ENCODE measurements around the gene GLIPR1L2. TPM values are rescaled to one million over a fixed set of nuclear protein-coding genes. Genes with fewer than 3 reads are reported as not detected.

The GLIPR1L2 gene
- total RNA-seq, 1 donor from 2014 or later, result not detected

GRCh38 chr12:75390156-75390898 lies 562 bp upstream of the GLIPR1L2 start:
- Mint-ChIP-seq H3K4me1 (ENCODE audit: low read depth, unreplicated experiment) (peaks cover 9% of the 10 kb centered on the region), H3K36me3 (ENCODE audit: unreplicated experiment) (no peaks in the 10 kb centered on the region), H3K27ac (ENCODE audit: unreplicated experiment) (no peak overlapping the region), H3K9me3 (ENCODE audit: unreplicated experiment) (peaks cover 2% of the 10 kb centered on the region), H3K27me3 (ENCODE audit: unreplicated experiment) (no peaks in the 10 kb centered on the region), H3K4me3 (ENCODE audit: unreplicated experiment) (peak overlapping the region; percentile 27)
- no peak for TF ChIP-seq CTCF (IDR thresholded peaks at IDR 0.05; ENCODE audit: partially characterized antibody, unreplicated experiment)
- no peak for DNase-seq

GRCh38 chr12:75404231-75404630 lies 13.3 kb downstream of the GLIPR1L2 start:
- H3K4me1 Mint-ChIP-seq (ENCODE audit: low read depth, unreplicated experiment), result no peaks in the 10 kb centered on the region
- DNase-seq, result no peak
- no peaks in the 10 kb centered on the region for H3K36me3 Mint-ChIP-seq (ENCODE audit: unreplicated experiment)
- H3K27me3 Mint-ChIP-seq (ENCODE audit: unreplicated experiment), result no peaks in the 10 kb centered on the region
- no peaks in the 10 kb centered on the region for H3K9me3 Mint-ChIP-seq (ENCODE audit: unreplicated experiment)
- H3K4me3 Mint-ChIP-seq (ENCODE audit: unreplicated experiment), result no peak overlapping the region
- H3K27ac Mint-ChIP-seq (ENCODE audit: unreplicated experiment), result no peak overlapping the region
- no peak for TF ChIP-seq CTCF (IDR thresholded peaks at IDR 0.05; ENCODE audit: partially characterized antibody, unreplicated experiment)

- no peak for DNase-seq
- Mint-ChIP-seq H3K36me3 (ENCODE audit: unreplicated experiment) (no peaks in the 10 kb centered on the region), H3K4me3 (ENCODE audit: unreplicated experiment) (no peak overlapping the region), H3K4me1 (ENCODE audit: low read depth, unreplicated experiment) (no peaks in the 10 kb centered on the region), H3K27ac (ENCODE audit: unreplicated experiment) (no peak overlapping the region), H3K27me3 (ENCODE audit: unreplicated experiment) (peaks cover 2% of the 10 kb centered on the region), H3K9me3 (ENCODE audit: unreplicated experiment) (no peaks in the 10 kb centered on the region)
- no peak for TF ChIP-seq CTCF (IDR thresholded peaks at IDR 0.05; ENCODE audit: partially characterized antibody, unreplicated experiment)
Observed at GRCh38 chr12:75407683-75408082, 16.8 kb downstream of the GLIPR1L2 start.

- H3K9me3 Mint-ChIP-seq (ENCODE audit: unreplicated experiment), result no peaks in the 10 kb centered on the region
- no peak for TF ChIP-seq CTCF (IDR thresholded peaks at IDR 0.05; ENCODE audit: partially characterized antibody, unreplicated experiment)
- peaks cover 2% of the 10 kb centered on the region for H3K27me3 Mint-ChIP-seq (ENCODE audit: unreplicated experiment)
- no peaks in the 10 kb centered on the region for H3K36me3 Mint-ChIP-seq (ENCODE audit: unreplicated experiment)
- H3K4me3 Mint-ChIP-seq (ENCODE audit: unreplicated experiment), result no peak overlapping the region
- no peaks in the 10 kb centered on the region for H3K4me1 Mint-ChIP-seq (ENCODE audit: low read depth, unreplicated experiment)
- no peak for DNase-seq
- no peak overlapping the region for H3K27ac Mint-ChIP-seq (ENCODE audit: unreplicated experiment)
Observed at GRCh38 chr12:75409830-75410229, 18.9 kb downstream of the GLIPR1L2 start.

GRCh38 chr12:75414671-75415070 lies 23.8 kb downstream of the GLIPR1L2 start:
- H3K27ac Mint-ChIP-seq (ENCODE audit: unreplicated experiment), result no peak overlapping the region
- peaks cover 2% of the 10 kb centered on the region for H3K27me3 Mint-ChIP-seq (ENCODE audit: unreplicated experiment)
- H3K9me3 Mint-ChIP-seq (ENCODE audit: unreplicated experiment), result no peaks in the 10 kb centered on the region
- no peaks in the 10 kb centered on the region for H3K4me1 Mint-ChIP-seq (ENCODE audit: low read depth, unreplicated experiment)
- H3K4me3 Mint-ChIP-seq (ENCODE audit: unreplicated experiment), result no peak overlapping the region
- no peak for DNase-seq
- no peak for TF ChIP-seq CTCF (IDR thresholded peaks at IDR 0.05; ENCODE audit: partially characterized antibody, unreplicated experiment)
- H3K36me3 Mint-ChIP-seq (ENCODE audit: unreplicated experiment), result no peaks in the 10 kb centered on the region
